Fibroblast of skin of back (primary cell): ENCODE results near the gene VPS9D1.

Experiments used
- DNase-seq: peaks from one replicate; pipeline ENCODE4 v3.0.0-alpha.2; 2013

VPS9D1 gene

GRCh38 chr16:89661215-89661614 is 59.5 kb downstream of the VPS9D1 start:
- no peak for DNase-seq

- no peak for DNase-seq
Measured at GRCh38 chr16:89660146-89660545, 60.6 kb downstream of the VPS9D1 start.

- DNase-seq: peak; percentile 10
Measured at GRCh38 chr16:89658221-89658879, 62.3 kb downstream of the VPS9D1 start.

GRCh38 chr16:89657442-89658220 is 63.1 kb downstream of the VPS9D1 start, which contains the start of the genes CHMP1A and SPATA33:
Gene CHMP1A (minus strand): TSS chr16:89657708. CDS start chr16:89657588, 120 bp downstream.
Gene SPATA33 (plus strand): TSS chr16:89657836. CDS start chr16:89657912, 76 bp downstream.
- peak; percentile 85 for DNase-seq
